DMS79 (cell line): ENCODE results near the gene KLHDC7A.

ENCODE experiments used
- DNase-seq: peaks from one replicate; lab custom pipeline; 2025; lab: John Stamatoyannopoulos, UW

Gene KLHDC7A

DNA sequence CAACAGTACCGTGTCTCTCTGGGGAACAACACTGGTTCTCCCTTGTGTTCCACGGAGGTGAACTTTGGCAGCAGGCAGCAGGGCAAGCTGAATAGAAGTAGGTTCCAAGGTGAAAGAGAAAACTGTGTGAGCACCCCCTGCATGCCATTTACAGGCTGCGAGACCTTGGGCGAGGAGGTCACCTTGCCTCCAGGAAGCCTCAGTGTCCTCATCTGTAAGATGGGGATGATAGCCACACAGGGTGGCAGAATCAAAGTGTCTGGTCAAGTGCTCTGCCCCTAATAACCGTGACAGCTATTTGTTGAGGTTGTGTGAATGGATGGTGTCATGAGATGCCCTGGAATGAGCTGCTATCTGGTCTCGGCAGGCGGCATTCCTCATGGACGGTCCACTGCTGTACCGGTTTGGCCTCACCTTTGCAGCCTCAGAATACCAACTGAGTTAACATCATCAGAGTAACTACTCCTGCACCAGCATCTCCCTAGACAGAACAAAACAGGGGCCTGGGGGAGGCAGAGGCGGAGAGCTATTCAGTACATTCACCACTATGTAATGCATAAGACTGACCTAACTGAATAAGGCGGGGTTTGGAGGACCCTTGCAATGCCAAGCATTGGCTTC lies 7.4 kb upstream of the KLHDC7A start:
- no peak for DNase-seq

DNA sequence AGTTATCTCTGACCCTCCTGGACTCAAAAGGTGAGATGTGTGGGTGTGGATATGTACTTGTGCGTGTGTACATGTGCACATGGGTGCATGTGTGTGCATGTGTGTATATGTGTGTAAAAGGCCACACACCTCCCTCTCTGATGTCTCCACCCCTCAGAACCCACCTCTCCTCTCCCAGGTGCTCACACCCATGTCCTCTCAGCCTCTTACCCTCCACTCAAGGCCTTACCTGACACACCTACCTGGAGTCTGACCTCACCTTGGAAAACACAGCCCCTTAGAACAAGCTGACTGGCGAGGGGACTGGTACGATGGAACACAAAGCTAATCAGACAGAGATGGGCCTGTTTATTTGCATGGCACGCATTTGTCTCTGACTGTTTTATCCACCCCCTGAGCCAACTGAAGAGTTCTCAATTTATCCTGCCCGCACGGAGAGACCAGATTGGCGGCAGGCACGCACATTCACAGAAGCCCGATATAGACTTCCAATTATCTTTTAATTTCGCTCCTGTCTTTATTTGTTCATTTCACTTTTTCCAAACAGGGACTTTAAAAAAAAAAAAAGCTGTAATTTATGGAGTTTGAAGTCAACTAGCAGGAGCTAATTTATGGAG lies 6.1 kb upstream of the KLHDC7A start:
- no peak for DNase-seq

DNA sequence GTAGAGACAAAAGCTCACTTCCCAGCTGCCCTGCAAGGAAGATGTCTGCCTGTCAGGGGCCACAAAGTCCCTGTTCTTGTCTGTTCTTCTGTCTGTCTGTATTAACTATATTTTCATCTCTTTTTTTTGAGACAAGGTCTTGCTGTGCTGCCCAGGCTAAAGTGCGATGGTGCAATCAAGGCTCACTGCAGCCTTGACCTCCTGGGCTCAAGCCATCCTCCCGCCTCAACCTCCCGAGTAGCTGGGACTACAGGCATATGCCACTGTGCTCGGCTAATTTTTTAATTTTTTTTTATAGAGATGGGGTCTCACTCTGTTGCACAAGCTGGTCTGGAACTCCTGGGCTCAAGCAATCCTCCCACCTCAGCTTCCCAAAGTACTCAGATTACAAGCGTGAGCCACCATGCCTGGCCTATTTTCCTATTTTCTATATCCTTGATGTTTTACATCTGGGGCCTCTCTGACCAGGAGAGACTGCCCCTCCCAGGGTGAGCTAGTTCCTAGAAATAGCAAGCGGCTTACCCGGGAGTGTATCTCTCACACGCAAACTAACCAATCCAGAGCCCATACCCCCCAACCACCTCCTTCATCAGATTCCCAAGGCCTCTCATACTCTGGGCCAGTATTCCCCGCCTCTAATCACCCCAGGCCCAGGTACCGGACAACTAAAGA lies 5.4 kb upstream of the KLHDC7A start:
- no peak for DNase-seq

DNA sequence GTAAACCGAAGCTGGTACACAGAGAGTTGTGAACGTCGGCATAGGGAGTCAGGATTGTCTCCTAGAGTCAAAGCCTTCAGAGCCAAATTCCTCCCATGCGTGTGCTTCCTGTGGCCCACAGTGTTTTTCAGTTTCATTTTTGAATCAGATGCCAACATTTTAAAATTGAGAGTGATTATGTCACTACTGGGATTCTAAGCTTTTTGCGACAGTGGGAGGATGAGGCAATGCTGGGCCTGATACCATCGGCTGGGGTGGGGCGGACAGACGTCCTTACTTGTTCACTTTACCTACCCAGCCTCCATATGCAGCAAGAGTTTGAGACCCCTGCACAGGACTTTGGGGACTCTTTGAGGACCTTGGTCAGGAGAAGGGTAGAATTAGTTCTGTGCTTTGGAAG lies 1.3 kb upstream of the KLHDC7A start:
- no peak for DNase-seq

DNA sequence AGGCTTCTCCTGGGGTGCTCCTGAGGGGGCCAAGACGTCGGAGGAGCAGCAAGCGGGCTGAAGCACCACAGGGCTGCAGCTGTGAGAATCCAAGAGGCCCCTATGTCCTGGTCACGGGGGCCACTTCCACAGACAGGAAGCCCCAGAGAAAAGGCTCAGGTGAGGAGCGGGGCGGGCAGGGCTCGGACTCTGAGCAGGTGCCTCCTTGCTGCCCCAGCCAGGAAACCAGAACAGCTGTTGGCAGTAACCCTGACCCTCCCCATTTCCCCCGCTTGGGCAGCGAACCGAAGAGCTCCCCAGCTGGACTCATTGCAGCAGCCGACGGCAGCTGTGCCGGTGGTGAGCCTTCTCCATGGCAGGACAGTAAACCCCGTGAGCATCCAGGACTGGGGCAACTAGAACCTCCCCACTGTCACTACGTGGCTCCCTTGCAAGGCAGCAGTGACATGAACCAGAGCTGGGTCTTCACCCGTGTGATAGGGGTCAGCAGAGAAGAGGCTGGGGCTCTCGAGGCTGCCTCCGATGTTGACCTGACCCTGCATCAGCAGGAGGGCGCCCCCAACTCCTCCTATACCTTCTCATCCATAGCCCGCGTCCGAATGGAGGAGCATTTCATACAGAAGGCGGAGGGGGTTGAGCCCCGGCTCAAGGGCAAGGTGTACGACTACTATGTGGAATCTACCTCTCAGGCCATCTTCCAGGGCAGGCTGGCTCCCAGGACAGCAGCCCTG lies 625 bp downstream of the KLHDC7A start:
- peak; percentile 67 for DNase-seq

DNA sequence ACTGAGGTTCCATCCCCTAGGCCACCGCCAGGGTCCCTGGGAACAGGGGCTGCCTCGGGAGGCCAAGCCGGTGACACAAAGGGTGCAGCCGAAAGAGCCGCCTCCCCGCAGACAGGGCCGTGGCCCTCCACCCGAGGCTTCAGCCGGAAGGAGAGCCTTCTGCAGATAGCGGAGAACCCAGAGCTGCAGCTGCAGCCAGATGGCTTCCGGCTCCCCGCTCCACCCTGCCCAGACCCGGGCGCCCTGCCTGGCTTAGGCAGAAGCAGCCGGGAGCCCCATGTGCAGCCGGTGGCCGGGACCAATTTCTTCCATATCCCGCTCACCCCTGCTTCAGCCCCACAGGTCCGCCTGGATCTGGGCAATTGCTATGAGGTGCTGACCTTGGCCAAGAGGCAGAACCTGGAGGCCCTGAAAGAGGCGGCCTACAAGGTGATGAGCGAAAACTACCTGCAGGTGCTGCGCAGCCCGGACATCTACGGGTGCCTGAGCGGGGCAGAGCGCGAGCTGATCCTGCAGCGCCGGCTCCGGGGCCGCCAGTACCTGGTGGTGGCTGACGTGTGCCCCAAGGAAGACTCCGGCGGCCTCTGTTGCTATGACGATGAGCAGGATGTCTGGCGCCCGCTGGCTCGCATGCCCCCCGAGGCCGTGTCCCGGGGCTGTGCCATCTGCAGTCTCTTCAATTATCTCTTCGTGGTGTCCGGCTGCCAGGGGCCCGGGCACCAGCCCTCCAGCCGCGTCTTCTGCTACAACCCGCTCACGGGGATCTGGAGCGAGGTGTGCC lies 1.4 kb downstream of the KLHDC7A start:
- DNase-seq = no peak

DNA sequence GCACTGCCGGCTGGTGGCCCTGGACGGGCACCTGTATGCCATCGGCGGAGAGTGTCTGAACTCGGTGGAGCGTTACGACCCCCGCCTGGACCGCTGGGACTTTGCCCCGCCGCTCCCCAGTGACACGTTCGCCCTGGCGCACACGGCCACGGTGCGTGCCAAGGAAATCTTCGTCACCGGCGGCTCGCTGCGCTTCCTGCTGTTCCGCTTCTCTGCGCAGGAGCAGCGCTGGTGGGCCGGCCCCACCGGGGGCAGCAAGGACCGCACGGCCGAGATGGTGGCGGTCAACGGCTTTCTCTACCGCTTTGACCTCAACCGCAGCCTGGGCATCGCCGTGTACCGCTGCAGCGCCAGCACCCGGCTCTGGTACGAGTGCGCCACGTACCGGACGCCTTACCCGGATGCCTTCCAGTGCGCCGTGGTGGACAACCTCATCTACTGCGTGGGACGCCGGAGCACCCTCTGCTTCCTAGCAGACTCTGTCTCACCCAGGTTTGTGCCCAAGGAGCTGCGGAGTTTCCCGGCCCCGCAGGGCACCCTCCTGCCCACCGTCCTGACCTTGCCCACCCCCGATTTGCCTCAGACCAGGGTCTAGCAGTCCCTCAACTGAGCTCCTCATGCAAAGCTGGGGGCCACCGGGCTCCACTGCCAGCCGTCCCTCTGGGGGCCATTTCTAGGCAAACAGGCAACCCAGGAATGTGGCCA lies 2.1 kb downstream of the KLHDC7A start:
- DNase-seq = no peak

DNA sequence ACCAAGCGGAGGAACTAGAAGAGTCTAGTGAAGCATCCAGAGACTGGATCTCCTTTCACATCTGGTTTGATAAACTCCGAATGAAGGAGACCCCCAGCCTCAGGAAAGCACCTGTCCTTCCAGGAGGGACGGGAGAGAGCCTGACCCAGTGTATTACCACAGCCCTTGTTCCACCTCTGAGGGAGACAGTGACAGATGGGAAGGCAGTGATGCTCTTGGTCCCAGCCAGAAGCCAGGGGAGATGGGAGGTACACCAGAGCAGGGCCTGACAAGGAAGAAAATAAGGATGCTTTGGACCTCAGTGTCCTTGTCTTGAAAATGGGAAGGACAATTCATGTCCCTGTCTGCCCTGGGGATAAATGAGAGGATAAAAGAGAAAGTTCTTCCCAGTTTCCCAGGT lies 3.5 kb downstream of the KLHDC7A start:
- no peak for DNase-seq

DNA sequence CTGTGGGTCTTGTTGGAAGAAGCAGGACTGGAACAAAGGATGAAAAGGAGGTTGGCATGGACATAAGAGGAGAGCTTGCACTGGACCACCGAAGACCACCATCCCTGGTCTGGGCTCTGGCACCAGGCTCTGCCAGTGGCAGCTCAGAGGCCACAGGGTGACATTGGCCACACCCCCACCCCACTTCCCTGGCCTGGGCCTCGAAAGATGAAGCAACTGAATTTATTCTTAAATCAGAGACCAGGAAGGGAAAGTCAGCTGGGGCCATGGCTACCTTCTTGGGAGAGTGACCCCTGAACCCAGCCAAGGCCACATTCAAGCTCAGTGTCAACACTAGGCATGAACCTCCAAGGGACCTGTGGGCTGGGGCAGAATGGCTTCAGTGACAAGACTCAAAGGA lies 4.0 kb downstream of the KLHDC7A start:
- DNase-seq = no peak

DNA sequence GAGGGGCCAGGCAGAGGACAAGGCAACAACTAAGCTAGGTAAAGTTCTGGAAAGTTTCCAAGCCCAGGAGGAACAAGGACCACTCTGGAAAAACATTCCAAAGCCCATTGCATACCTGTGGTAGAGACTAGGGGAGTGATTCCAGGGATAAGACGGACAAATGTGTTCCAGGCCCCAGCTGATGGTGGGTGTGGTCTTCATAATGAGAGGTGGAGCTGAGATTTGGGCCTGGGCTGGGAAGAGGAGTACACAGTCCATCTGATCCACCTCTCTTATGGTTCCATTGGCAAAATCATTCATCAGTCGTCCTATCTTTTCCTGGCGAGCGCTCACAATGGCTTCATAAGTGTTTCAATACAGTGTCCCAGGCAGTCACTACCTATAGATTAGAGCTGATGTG lies 4.5 kb downstream of the KLHDC7A start:
- no peak for DNase-seq

DNA sequence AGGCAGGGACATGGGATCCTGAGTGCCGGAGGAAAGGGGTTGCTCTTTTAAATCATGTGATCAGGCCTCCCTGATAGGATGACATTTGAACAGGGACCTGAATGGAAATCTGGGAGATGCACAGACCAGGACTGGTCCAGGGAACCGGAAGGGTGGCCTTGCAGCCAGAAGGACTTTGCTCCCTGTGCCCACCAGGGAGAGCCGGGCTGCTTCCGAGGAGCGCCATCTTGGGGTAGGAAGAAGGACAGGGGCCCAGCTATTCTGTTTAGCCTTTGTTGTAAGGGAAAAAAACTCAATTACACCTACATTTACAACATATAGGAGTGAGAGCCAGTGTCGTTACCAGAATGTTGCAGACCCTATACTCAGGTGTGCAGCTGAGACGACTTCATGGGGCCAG lies 5.5 kb downstream of the KLHDC7A start:
- DNase-seq = peak; percentile 62

DNA sequence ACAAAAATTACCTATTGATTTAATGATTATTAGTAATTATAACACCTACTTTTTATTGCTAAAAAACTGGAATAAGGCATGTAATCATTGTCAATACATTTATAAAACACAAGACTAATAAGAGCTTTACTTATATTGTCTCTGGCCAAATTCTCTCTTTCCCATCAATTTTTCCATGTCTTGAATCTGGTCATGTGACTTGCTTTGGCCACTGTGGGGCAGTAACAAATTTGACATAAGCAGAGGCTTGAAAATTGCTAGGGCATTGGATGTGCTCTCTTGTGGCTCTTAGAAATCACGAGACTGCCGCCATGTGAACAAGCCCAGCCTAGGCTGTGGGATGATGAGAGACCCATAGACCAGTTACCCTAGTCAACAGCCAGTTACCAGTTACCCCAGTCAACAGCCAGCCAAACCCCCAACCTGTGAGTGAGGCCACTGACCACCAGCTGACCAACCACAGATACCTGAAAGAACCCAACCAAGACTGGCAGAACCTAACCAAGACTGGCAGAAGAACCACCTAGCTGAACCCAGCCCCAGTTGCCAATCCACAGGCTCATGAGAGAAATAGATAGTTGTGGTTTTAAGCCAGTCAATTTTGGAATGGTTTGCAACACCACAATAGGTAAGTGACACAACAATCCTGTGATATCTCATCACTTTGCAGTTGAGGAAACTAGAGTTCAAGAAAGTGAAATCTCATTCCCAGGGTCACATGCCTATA lies 8.8 kb downstream of the KLHDC7A start:
- DNase-seq = no peak

DNA sequence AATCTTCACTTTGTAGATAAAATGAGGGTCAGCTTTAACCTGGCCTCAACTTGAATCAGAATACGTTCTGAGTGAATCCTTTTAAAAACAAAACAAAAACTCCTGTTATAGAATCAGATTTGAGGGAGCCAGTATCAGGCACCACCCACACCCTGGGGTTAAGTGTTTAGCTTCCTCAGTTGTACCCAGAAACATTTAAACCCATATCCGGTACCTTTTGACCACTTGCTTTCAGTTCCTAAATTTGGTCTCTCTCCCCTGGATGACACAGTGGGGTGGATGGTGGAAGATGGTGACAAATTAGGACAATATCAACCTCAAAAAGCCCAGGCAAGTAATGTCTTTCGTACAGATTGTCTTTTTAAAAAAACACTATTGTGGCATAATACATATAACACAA lies 10.4 kb downstream of the KLHDC7A start:
- DNase-seq = no peak

DNA sequence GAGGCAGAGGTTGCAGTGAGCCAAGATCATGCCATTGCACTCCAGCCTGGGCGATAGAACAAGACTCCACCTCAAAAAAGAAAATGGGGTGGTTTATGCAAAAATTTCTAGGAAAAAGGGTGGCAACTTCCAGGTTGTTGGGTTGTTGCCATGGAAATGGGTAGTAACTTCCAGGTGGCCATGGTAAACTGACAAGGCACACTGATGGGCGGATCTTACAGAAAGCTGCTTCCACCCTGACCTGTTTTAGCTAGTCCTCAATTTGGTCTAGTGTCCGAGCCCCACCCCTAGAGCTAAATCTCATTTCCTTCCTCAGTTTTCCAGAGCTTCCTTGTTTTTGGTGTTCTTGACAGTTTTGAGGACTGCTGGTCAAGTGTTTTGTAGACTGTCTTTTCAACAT lies 13.6 kb downstream of the KLHDC7A start:
- DNase-seq = no peak

DNA sequence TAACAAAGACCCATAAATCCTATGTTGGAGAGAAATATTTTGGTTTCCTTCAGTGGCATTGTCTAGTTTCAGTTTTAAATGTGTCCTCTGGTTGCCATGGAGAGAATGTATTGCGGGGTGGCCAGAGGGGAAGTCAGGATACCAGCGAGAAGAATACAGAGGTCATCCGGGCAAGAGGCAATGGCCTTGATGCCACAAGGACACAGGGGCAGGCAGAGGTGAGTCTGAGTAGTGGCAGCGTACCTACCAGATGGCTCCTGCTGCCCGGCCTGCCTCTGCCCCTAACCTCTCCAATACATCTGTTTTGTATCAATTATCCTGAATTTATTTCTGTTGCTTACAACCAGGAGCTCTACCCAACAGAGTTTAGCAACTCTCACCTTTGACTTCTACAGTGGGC lies 14.9 kb downstream of the KLHDC7A start:
- no peak for DNase-seq

DNA sequence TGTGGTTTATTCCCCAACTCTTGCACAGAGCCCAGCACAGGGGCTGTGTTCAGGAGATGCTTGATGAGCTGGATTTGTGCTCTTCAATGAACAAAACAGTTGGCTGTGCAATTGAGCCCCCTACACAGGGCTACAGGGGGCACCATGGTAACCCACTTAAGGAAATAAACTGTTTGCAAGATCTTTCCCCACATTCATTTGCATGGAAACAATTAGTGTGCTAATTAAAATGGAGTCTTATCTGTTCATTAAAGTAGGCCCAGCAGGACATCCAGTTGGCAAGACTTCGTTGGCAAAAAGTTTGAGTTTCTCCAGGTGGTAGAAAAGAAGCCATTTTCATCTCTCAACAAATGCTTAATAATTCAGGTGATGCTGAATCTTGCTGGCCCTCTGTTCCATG lies 15.3 kb downstream of the KLHDC7A start:
- no peak for DNase-seq

DNA sequence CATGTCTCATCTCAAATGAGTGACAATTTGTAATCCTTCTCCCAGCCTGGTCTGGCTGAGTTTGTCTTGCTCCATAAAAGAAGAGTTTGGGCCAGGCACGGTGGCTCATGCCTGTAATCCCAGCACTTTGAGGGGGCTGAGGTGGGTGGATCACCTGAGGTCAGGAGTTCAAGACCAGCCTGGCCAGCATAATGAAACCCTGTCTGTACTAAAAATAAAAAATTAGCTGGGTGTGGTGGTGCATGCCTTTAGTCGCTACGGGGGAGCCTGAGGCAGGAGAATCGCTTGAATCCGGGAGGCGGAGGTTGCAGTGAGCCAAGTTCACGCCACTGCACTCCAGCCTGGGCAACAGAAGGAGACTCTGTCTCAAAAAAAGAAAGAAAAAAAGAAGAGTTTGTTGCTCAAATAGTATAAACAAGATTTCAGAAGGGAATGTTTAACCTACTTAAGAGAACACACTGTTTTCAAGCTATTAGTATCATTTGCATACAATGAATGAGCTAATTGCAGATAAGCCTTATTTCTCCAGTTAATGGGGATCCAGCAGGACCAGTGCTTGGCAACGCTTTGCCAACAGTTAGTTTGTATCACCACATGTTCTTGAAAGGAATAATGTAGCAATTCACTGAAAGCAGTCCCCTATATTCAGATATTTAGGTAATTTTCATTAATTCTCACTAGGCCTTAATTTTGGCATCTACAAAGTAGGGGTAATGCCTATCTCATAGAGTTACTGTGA lies 15.9 kb downstream of the KLHDC7A start:
- DNase-seq = no peak

DNA sequence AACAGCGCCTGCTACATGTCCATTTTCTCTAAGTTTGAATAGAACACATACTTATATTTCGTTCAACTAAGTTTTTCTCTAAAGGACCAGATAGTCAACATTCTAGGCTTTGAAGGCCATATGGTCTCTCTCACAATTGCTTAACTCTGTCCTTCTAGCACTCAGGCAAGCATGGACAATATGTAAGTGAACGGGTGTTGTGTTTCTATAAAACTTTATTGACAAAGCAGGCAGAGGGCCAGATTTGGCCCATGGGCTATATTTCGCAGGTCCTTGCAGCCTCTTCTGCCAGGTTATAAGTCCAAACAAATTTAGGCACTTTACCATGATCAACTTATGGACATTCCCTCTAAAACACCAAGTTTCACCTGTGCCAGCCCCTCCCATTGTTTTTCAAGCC lies 21.1 kb downstream of the KLHDC7A start:
- DNase-seq = no peak

DNA sequence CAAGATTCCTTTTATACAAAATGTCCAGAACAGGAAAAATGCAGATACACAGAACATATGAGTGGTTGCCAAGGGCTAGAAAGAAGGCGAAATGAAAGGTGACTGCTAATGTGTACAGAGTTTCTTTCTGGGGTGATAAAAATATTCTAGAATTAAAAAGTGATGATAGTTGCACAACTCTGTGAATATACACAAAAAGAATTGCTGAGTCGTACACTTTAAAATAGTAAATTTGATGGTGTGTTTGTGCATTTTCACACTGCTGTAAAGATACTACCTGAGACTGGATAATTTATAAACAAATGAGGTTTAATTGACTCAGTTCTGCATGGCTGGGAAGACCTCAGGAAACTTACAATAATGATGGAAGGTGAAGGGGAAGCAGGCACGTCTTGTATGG lies 23.9 kb downstream of the KLHDC7A start:
- no peak for DNase-seq

DNA sequence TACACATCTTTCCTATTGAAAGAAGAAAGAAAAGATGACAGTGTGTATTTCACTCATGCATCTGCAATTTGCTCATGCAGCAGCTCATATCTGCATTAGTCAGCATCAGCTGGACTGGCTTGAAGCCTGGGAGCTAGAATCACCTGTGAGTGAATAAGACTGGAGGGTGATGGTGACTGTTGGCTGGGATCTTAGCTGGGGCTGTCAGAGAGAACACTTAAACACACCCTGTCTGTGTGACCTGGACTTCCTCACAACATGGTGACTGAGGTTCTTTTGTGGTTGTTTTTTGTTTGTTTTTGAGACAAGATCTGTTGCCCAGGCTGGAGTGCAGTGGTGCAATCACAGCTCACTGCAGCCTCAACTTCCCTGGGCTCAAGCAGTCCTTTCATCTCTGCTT lies 24.9 kb downstream of the KLHDC7A start:
- no peak for DNase-seq
